GM23248 (cell line): ENCODE measurements around the gene ASIC1. TPM values are rescaled to one million over a fixed set of nuclear protein-coding genes. Genes with fewer than 3 reads are reported as not detected.

Experiments
- DNase-seq: peaks from one replicate; pipeline ENCODE4 v3.0.0-alpha.2; 2015
- H2AFZ ChIP-seq: fragments of 200-600 bp; sonication (generic); 2 replicates; pipeline ENCODE4 v1.6.1; 2016; ENCODE audit warnings: antibody characterized with exemption
- H3F3A ChIP-seq: fragments of 200-600 bp; sonication (generic); 2 replicates; pipeline ENCODE4 v1.6.1; 2016; ENCODE audit warnings: mild to moderate bottlenecking, antibody characterized with exemption, mixed run types; ENCODE audit not compliant: insufficient read depth
- H3K27ac ChIP-seq: fragments of 200-600 bp; sonication (generic); 2 replicates; pipeline ENCODE4 v1.5.1; 2016; ENCODE audit warnings: mild to moderate bottlenecking
- H3K27me3 ChIP-seq: fragments of 200-600 bp; sonication (generic); replicated peaks from 2 replicates; pipeline ENCODE4 v1.6.1; 2016; ENCODE audit warnings: mild to moderate bottlenecking; ENCODE audit not compliant: insufficient read depth
- H3K36me3 ChIP-seq: fragments of 200-600 bp; sonication (generic); 2 replicates; pipeline ENCODE4 v1.6.1; 2016; ENCODE audit warnings: low read depth, mild to moderate bottlenecking
- H3K4me1 ChIP-seq: fragments of 200-600 bp; sonication (generic); 2 replicates; pipeline ENCODE4 v1.6.1; 2016; ENCODE audit warnings: mild to moderate bottlenecking; ENCODE audit not compliant: insufficient read depth
- H3K4me2 ChIP-seq: fragments of 200-600 bp; sonication (generic); one replicate; pipeline ENCODE4 v1.6.1; 2016; ENCODE audit warnings: mild to moderate bottlenecking; ENCODE audit not compliant: unreplicated experiment
- H3K4me3 ChIP-seq: fragments of 200-600 bp; sonication (generic); 2 replicates; pipeline ENCODE4 v1.5.1; 2016; ENCODE audit warnings: mild to moderate bottlenecking
- H3K79me2 ChIP-seq: fragments of 200-600 bp; sonication (generic); 2 replicates; pipeline ENCODE4 v1.6.1; 2016; ENCODE audit warnings: mild to moderate bottlenecking; ENCODE audit not compliant: insufficient read depth
- H3K9ac ChIP-seq: fragments of 200-600 bp; sonication (generic); 2 replicates; pipeline ENCODE4 v1.6.1; 2016; ENCODE audit warnings: mild to moderate bottlenecking
- H3K9me2 ChIP-seq: fragments of 200-600 bp; sonication (generic); 2 replicates; pipeline ENCODE4 v1.6.1; 2016; ENCODE audit warnings: mixed run types, mild to moderate bottlenecking, moderate library complexity; ENCODE audit not compliant: insufficient read depth
- H3K9me3 ChIP-seq: fragments of 200-600 bp; sonication (generic); one replicate; pipeline ENCODE4 v1.6.1; 2017; ENCODE audit warnings: low read depth
- H4K20me1 ChIP-seq: fragments of 200-600 bp; sonication (generic); 2 replicates; pipeline ENCODE4 v1.6.0; 2016; ENCODE audit not compliant: insufficient read depth
- EZH2 ChIP-seq: fragments of 200-600 bp; sonication (generic); IDR thresholded peaks from 2 replicates; pipeline ENCODE4 v1.6.1; 2018; ENCODE audit warnings: antibody characterized with exemption, mild to moderate bottlenecking; ENCODE audit not compliant: insufficient read depth, poor library complexity, severe bottlenecking
- EZH2phosphoT487 ChIP-seq: fragments of 200-600 bp; sonication (generic); IDR thresholded peaks from 2 replicates; pipeline ENCODE4 v1.6.1; 2018; ENCODE audit warnings: antibody characterized with exemption, moderate library complexity, mild to moderate bottlenecking, low read depth; ENCODE audit not compliant: insufficient read depth
- WGBS, 2 experiments: methylation state at CpG; one replicate each; pipeline ENCODE4 v1.1.6; 2015 to 2017; ENCODE audit warnings: low lambda C conversion rate in 2 of 2, low coverage in 1 of 2; ENCODE audit errors: missing lambda C conversion rate in 2 of 2; 5-methylcytosine and 5-hydroxymethylcytosine counted together
- in situ Hi-C: fragments of 300-500 bp; cut with MboI; formaldehyde crosslinking; loops from 2 replicates; pipeline ENCODE4 v1.15.0; 2020
- polyA plus RNA-seq: library from polyadenylated mRNA; unstranded; fragments of >200 nt; fragmentation: Nextera tagmentation; extraction: Ambion mirVana; gene quantifications from 2 replicates; pipeline ENCODE4 v1.2.1, GENCODE V29; 2016
- total RNA-seq: library from RNA; depleted of rRNA; stranded (reverse); fragments of >200 nt; shearing (Covaris generic); gene quantifications from 2 replicates; pipeline ENCODE4 v1.2.3, GENCODE V29; 2014

Gene ASIC1
- total and polyA plus RNA-seq, 2 experiments from 2014 or later: 1.4 to 1.9 TPM

DNA sequence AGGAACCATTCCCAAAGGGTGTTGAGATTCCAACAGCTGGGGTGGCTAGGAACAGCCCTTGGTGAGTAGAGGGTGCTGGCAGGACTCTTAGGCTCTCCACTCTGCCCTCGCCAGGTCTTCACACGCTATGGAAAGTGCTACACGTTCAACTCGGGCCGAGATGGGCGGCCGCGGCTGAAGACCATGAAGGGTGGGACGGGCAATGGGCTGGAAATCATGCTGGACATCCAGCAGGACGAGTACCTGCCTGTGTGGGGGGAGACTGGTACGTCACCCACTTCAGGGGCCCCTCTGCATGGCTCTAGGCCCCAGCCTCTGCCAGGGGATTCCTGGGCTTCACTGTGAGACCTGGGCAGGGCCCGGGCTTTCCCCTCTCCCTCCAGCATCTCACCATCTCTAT, 19.7 kb downstream of the ASIC1 start:
- TF ChIP-seq EZH2: no peak
- no peak for TF ChIP-seq EZH2phosphoT487
- Histone ChIP-seq H3K4me1 (no peaks in the 10 kb centered on the region), H3K9me3 (no peaks in the 10 kb centered on the region), H3K9ac (no peak overlapping the region), H3K4me3 (no peak overlapping the region), H3F3A (no peaks in the 10 kb centered on the region), H3K27ac (no peak overlapping the region), H4K20me1 (no peaks in the 10 kb centered on the region), H3K36me3 (no peaks in the 10 kb centered on the region), H3K79me2 (no peaks in the 10 kb centered on the region), H3K27me3 (no peaks in the 10 kb centered on the region), H3K4me2 (no peak overlapping the region), H2AFZ (no peak overlapping the region), H3K9me2 (no peaks in the 10 kb centered on the region)
- in situ Hi-C loops: no loop called here
- DNase-seq: no peak
- WGBS, 2 experiments: 85 to 94% methylated on average over 12 of the region's 12 CpGs

- Histone ChIP-seq H3K4me2 (no peak overlapping the region), H4K20me1 (no peaks in the 10 kb centered on the region), H3K9ac (no peak overlapping the region), H3K9me2 (no peaks in the 10 kb centered on the region), H2AFZ (no peak overlapping the region), H3K36me3 (no peaks in the 10 kb centered on the region), H3K27me3 (no peaks in the 10 kb centered on the region), H3F3A (0 out of 2 replicates have a peak, but pooled peaks cover 1% of the 10 kb centered on the region), H3K4me3 (no peak overlapping the region), H3K27ac (no peak overlapping the region), H3K4me1 (no peaks in the 10 kb centered on the region), H3K79me2 (peaks cover 2% of the 10 kb centered on the region; the same call in 1 of the 2 replicates), H3K9me3 (no peaks in the 10 kb centered on the region)
- TF ChIP-seq EZH2phosphoT487: no peak
- TF ChIP-seq EZH2: no peak
- DNase-seq: no peak
- in situ Hi-C loops: no loop called here
- WGBS, 2 experiments: 78 to 84% methylated on average over 10 of the region's 10 CpGs
These were observed 20.9 kb downstream of the ASIC1 start for GRCh38 chr12:50078281-50078680.

GRCh38 chr12:50079771-50080170, 22.4 kb downstream of the ASIC1 start:
- Histone ChIP-seq H3K4me1 (peaks cover 5% of the 10 kb centered on the region; the same call in 1 of the 2 replicates), H3K4me3 (no peak overlapping the region), H2AFZ (no peak overlapping the region), H3K4me2 (no peak overlapping the region), H3K9ac (no peak overlapping the region), H3K36me3 (no peaks in the 10 kb centered on the region), H4K20me1 (no peaks in the 10 kb centered on the region), H3F3A (0 out of 2 replicates have a peak, but pooled peaks cover 4% of the 10 kb centered on the region), H3K79me2 (peaks cover 14% of the 10 kb centered on the region), H3K9me2 (no peaks in the 10 kb centered on the region), H3K27me3 (no peaks in the 10 kb centered on the region), H3K9me3 (no peaks in the 10 kb centered on the region), H3K27ac (no peak overlapping the region)
- in situ Hi-C loops: no loop called here
- TF ChIP-seq EZH2: no peak
- TF ChIP-seq EZH2phosphoT487: no peak
- WGBS, 2 experiments: 61 to 67% methylated on average over 5 of the region's 5 CpGs
- DNase-seq: no peak

DNA sequence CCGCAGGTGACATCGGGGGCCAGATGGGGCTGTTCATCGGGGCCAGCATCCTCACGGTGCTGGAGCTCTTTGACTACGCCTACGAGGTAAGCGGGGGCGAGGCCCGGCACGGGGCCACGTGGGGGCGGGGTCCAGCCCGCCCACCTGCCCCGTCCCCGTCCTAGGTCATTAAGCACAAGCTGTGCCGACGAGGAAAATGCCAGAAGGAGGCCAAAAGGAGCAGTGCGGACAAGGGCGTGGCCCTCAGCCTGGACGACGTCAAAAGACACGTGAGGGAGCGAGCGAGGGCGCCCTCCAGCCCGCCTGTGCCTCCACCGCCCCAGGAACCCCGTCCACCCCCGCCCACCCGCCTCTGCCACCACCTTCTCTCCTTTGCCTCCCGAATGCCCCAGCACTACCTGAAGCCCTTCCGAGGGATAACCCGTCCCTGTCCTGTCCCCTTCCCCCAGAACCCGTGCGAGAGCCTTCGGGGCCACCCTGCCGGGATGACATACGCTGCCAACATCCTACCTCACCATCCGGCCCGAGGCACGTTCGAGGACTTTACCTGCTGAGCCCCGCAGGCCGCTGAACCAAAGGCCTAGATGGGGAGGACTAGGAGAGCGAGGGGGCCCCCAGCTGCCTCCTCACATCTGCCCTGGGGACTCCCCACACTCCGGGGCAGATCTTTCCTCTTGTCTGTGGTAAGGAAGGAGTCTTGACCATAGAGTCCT, 23.9 kb downstream of the ASIC1 start:
- Histone ChIP-seq H2AFZ (no peak overlapping the region), H3K27ac (no peak overlapping the region), H3K36me3 (no peaks in the 10 kb centered on the region), H3K9me3 (no peaks in the 10 kb centered on the region), H3K4me2 (no peak overlapping the region), H3K4me3 (no peak overlapping the region), H3K9me2 (no peaks in the 10 kb centered on the region), H3K79me2 (peaks cover 22% of the 10 kb centered on the region), H3K27me3 (no peaks in the 10 kb centered on the region), H3K9ac (no peak overlapping the region), H3K4me1 (peaks cover 5% of the 10 kb centered on the region; the same call in 1 of the 2 replicates), H4K20me1 (no peaks in the 10 kb centered on the region), H3F3A (peaks cover 6% of the 10 kb centered on the region; the same call in 1 of the 2 replicates)
- WGBS, 2 experiments: 54 to 65% methylated on average over 24 to 46 of the region's 46 CpGs
- no peak for TF ChIP-seq EZH2
- TF ChIP-seq EZH2phosphoT487: no peak
- in situ Hi-C loops: no loop called here
- DNase-seq: no peak

DNA sequence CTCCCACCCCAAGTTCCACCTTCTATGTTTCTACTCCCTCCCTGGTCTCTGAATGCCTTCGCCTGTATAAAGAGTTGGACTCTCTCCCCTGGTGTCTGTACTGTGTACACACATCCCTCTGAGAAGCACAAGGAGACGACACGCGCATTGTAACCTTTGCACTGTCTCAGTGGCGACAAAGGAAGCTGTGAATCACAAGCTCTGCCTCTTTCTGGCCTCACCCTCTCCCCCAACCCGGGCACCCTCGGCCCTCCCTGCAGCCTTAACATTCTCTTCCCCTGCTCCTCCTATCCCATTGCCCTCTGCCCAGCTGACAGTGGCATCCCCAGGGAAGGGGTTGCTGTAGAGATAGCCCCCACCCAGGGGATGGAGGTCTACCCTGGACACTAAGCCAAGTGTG, 25.2 kb downstream of the ASIC1 start:
- Histone ChIP-seq H3K4me3 (no peak overlapping the region), H3F3A (peaks cover 18% of the 10 kb centered on the region), H3K4me1 (peaks cover 14% of the 10 kb centered on the region), H3K79me2 (peaks cover 22% of the 10 kb centered on the region), H4K20me1 (no peaks in the 10 kb centered on the region), H3K27me3 (no peaks in the 10 kb centered on the region), H3K9me3 (no peaks in the 10 kb centered on the region), H3K27ac (no peak overlapping the region), H2AFZ (no peak overlapping the region), H3K9me2 (no peaks in the 10 kb centered on the region), H3K4me2 (no peak overlapping the region), H3K9ac (no peak overlapping the region), H3K36me3 (no peaks in the 10 kb centered on the region)
- no peak for DNase-seq
- TF ChIP-seq EZH2: no peak
- TF ChIP-seq EZH2phosphoT487: no peak
- WGBS, 2 experiments: 78 to 82% methylated on average over 7 of the region's 7 CpGs
- in situ Hi-C loops: no loop called here
